Pulmonary artery endothelial cell (primary cell): Measurements from ENCODE around the gene RUVBL1. TPM values are rescaled to one million over a fixed set of nuclear protein-coding genes. Genes with fewer than 3 reads are reported as not detected.

Experiments
- DNase-seq: peaks from one replicate; pipeline ENCODE4 v3.0.0-alpha.2; 2011; ENCODE audit warnings: low read depth, low spot score
- total RNA-seq: library from RNA; depleted of rRNA; stranded (reverse); fragments of >200 nt; gene quantifications from 2 replicates; pipeline ENCODE4 v1.2.3, GENCODE V29; 2014

The RUVBL1 gene
- total RNA-seq, 1 donor from 2014 or later = 92.8 TPM

GRCh38 chr3:128133273-128133883, 9.8 kb upstream of the RUVBL1 start:
- peak; percentile 39 for DNase-seq

- no peak for DNase-seq
Observed at GRCh38 chr3:128131897-128132646, 8.5 kb upstream of the RUVBL1 start.

GRCh38 chr3:128128251-128128650, 4.6 kb upstream of the RUVBL1 start:
- no peak for DNase-seq

- no peak for DNase-seq
Observed at GRCh38 chr3:128127236-128127635, 3.6 kb upstream of the RUVBL1 start.

- DNase-seq = no peak
Observed at GRCh38 chr3:128123156-128123537, 465 bp downstream of the RUVBL1 start.

GRCh38 chr3:128122013-128122412, 1.6 kb downstream of the RUVBL1 start:
- no peak for DNase-seq

- no peak for DNase-seq
Observed at GRCh38 chr3:128113817-128114794, 9.5 kb downstream of the RUVBL1 start.

- peak; percentile 75 for DNase-seq
Observed at GRCh38 chr3:128112357-128112968, 11.1 kb downstream of the RUVBL1 start.

GRCh38 chr3:128111147-128111546, 12.5 kb downstream of the RUVBL1 start:
- DNase-seq = no peak

- DNase-seq = no peak
Observed at GRCh38 chr3:128107834-128108233, 15.8 kb downstream of the RUVBL1 start.

- DNase-seq = no peak
Observed at GRCh38 chr3:128103136-128103676, 20.4 kb downstream of the RUVBL1 start.

GRCh38 chr3:128100638-128101037, 23.0 kb downstream of the RUVBL1 start:
- no peak for DNase-seq

- DNase-seq = no peak
Observed at GRCh38 chr3:128100161-128100560, 23.5 kb downstream of the RUVBL1 start.

GRCh38 chr3:128098234-128098633, 25.4 kb downstream of the RUVBL1 start:
- DNase-seq = no peak

- DNase-seq = peak; percentile 47
Observed at GRCh38 chr3:128095222-128095703, 28.3 kb downstream of the RUVBL1 start.

- no peak for DNase-seq
Observed at GRCh38 chr3:128094295-128095151, 29.1 kb downstream of the RUVBL1 start.

- no peak for DNase-seq
Observed at GRCh38 chr3:128091586-128091985, 32.0 kb downstream of the RUVBL1 start.

- no peak for DNase-seq
Observed at GRCh38 chr3:128089135-128089534, 34.5 kb downstream of the RUVBL1 start.

GRCh38 chr3:128084675-128085021, 39.0 kb downstream of the RUVBL1 start:
- DNase-seq = no peak

- DNase-seq = no peak
Observed at GRCh38 chr3:128083980-128084674, 39.5 kb downstream of the RUVBL1 start.
